Measurements from ENCODE around the gene ASTN2.

GRCh38 chr9:117325110-117325731 lies 89.6 kb downstream of the ASTN2 start:
- TF ChIP-seq CTCF (IDR thresholded peaks at IDR 0.05) (no peak), POLR2A (IDR thresholded peaks at IDR 0.05) (no peak)

All from right lobe of liver (tissue), 4 donors.